ENCODE data around the gene TNFRSF8. TPM values are rescaled to one million over a fixed set of nuclear protein-coding genes. Genes with fewer than 3 reads are reported as not detected.

TNFRSF8 gene
- total RNA-seq, 1 donor from 2014 or later: 0.31 TPM

- TF ChIP-seq CTCF (IDR thresholded peaks at IDR 0.05; ENCODE audit: unreplicated experiment): no peak
- peaks cover 9% of the 10 kb centered on the region for H3K4me1 Mint-ChIP-seq
- H3K4me3 Mint-ChIP-seq: no peak overlapping the region
- no peaks in the 10 kb centered on the region for H3K9me3 Mint-ChIP-seq
- DNase-seq (ENCODE audit: low spot score in 2 of 2, unreplicated experiment in 2 of 2): no peak
- peaks cover 25% of the 10 kb centered on the region for H3K27me3 Mint-ChIP-seq (ENCODE audit: low read depth)
- H3K27ac Mint-ChIP-seq: no peak overlapping the region
- no peaks in the 10 kb centered on the region for H3K36me3 Mint-ChIP-seq
Observed at GRCh38 chr1:12173041-12173509, 110.0 kb downstream of the TNFRSF8 start.

DNA sequence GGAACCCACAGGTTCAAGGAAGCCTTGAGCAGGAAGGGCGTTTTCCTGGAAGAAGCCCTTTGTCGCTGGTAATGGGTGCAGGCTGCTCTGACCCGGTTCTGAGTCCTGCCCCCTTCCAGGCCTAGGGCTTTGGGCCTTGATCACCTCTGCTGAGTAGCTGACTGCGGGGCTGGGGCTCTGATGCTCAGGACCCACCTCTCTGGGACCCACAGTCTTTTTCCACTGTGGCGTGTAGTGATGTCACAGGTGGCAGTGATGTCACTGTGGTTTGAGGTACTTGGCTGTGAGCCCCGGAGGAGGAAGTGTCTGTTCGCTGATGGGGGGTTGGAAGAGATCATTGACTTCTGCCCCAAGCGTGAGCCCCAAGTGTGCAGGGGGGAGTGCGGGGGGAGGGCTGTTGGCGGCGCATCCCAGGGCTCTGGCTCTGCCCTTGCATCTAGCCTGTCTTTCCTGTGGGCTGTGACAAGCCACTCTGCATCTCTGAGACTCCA, 110.6 kb downstream of the TNFRSF8 start:
- Mint-ChIP-seq H3K36me3 (no peaks in the 10 kb centered on the region), H3K9me3 (no peaks in the 10 kb centered on the region), H3K27ac (no peak overlapping the region), H3K27me3 (ENCODE audit: low read depth) (peaks cover 21% of the 10 kb centered on the region), H3K4me1 (peaks cover 14% of the 10 kb centered on the region), H3K4me3 (no peak overlapping the region)
- TF ChIP-seq CTCF (IDR thresholded peaks at IDR 0.05; ENCODE audit: unreplicated experiment): no peak
- no peak for DNase-seq (ENCODE audit: low spot score in 2 of 2, unreplicated experiment in 2 of 2)

GRCh38 chr1:12174924-12175810, 112.1 kb downstream of the TNFRSF8 start:
- Mint-ChIP-seq H3K4me3 (no peak overlapping the region), H3K36me3 (no peaks in the 10 kb centered on the region), H3K9me3 (no peaks in the 10 kb centered on the region), H3K27ac (peak overlapping the region; percentile 64), H3K4me1 (peaks cover 15% of the 10 kb centered on the region), H3K27me3 (ENCODE audit: low read depth) (peaks cover 8% of the 10 kb centered on the region)
- DNase-seq (ENCODE audit: low spot score in 2 of 2, unreplicated experiment in 2 of 2): no peak
- no peak for TF ChIP-seq CTCF (IDR thresholded peaks at IDR 0.05; ENCODE audit: unreplicated experiment)

DNA sequence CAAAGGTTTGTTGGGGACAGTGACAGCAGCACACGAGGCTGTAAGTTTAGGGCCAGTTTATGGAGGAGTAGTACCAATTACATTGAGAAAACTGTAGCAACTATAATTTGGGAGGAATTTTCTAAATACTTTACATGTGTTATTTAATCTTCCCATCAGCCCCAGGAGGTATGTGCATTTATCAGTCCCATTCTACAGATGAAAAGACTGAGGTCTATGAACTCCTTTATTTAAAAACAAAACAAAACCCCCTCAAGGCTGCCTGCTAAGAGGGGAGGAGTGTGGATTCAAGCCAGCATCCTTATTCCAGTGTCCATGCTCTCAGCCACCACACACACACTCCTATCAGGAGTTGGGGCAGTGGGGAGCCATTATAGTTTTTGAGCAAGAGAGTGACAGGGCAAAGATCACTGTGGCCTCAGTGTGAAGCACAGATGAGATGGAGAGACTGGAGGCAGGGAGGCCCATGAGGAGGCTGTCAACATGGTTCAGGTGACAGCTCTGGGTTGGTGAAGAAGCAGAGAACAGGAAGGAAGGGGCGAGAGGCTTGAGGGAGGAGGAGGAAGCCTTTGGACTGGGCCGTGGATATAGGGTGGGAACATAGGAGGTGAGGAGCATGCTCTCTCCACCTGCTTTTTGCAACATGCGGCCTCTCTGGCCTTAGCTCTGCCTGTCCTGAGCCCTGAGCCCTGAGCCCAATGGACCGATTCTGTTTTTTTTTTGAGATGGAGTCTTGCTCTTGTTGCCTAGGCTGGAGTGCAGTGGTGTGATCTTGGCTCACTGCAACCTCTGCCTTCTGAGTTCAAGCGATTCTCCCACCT, 113.4 kb downstream of the TNFRSF8 start:
- peaks cover 3% of the 10 kb centered on the region for H3K27me3 Mint-ChIP-seq (ENCODE audit: low read depth)
- H3K36me3 Mint-ChIP-seq: no peaks in the 10 kb centered on the region
- H3K4me1 Mint-ChIP-seq: peaks cover 15% of the 10 kb centered on the region
- H3K27ac Mint-ChIP-seq: no peak overlapping the region
- no peaks in the 10 kb centered on the region for H3K9me3 Mint-ChIP-seq
- H3K4me3 Mint-ChIP-seq: no peak overlapping the region
- TF ChIP-seq CTCF (IDR thresholded peaks at IDR 0.05; ENCODE audit: unreplicated experiment): no peak
- no peak for DNase-seq (ENCODE audit: low spot score in 2 of 2, unreplicated experiment in 2 of 2)

- no peak for TF ChIP-seq CTCF (IDR thresholded peaks at IDR 0.05; ENCODE audit: unreplicated experiment)
- H3K4me1 Mint-ChIP-seq: peaks cover 15% of the 10 kb centered on the region
- no peak overlapping the region for H3K27ac Mint-ChIP-seq
- DNase-seq (ENCODE audit: low spot score in 2 of 2, unreplicated experiment in 2 of 2): no peak
- no peaks in the 10 kb centered on the region for H3K9me3 Mint-ChIP-seq
- no peak overlapping the region for H3K4me3 Mint-ChIP-seq
- no peaks in the 10 kb centered on the region for H3K36me3 Mint-ChIP-seq
- peaks cover 3% of the 10 kb centered on the region for H3K27me3 Mint-ChIP-seq (ENCODE audit: low read depth)
Observed at GRCh38 chr1:12177156-12177998, 114.3 kb downstream of the TNFRSF8 start.

Measured in mesothelial cell of epicardium (in vitro differentiated cells).